ENCODE results near the gene MST1R.
"Not testable (repeated sequence)": the region's sequence is repeated elsewhere in the genome, so short reads cannot be mapped to it uniquely, and the experiment has no call there.

MST1R gene

DNA sequence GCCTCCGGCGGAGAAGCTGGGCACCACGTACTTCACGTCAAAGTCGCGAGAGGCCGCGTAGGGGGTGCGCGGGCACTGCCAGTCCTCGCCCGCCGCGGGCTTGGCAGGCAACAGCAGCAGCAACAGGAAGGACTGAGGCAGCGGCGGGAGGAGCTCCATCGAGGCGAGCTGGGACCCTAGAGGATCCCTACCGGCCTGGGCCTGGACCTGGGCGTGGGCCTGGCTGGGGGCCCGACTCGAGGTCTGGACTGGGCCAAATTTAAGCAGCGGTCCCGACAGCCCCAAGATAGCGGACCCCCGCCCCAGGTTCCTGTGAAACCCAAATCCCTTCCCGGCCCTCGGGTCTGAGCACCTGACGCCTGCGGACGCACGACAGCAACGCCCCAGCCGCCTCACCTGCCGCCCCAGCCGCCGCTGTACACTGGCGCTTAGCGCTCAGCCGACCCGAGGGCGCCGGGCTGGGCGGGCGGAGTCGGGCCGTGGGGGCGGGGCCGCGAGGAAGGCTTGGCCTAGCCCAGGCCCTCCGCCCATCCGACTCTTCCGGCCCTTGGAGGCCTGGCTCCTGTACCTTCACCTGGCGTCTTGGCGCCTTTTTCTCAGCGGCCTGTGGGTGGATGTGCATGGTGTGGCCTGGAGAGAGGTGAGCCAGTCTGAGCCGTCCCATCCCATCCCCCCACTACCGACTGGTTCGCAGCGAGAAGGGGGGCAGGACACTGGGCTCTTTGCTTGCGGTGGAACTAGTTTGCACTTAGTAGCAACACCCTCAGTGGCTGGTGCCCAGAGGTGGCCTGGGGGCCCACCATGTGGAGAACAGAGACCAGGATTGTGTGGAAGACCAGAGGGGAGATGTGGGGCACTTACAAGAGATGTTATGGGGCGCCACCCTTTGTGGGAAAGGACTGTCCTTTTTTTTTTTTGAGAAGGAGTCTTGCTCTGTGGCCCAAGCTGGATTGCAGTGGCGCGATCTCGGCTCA lies at the start of gene MST1R:
Gene MST1R, minus strand, starts transcription at position 423 of the 974 bp plus-strand sequence. Its CDS starts 264 bp downstream, at position 159.
- peak in 1 of 2 experiments; percentile 55 for DNase-seq

DNA sequence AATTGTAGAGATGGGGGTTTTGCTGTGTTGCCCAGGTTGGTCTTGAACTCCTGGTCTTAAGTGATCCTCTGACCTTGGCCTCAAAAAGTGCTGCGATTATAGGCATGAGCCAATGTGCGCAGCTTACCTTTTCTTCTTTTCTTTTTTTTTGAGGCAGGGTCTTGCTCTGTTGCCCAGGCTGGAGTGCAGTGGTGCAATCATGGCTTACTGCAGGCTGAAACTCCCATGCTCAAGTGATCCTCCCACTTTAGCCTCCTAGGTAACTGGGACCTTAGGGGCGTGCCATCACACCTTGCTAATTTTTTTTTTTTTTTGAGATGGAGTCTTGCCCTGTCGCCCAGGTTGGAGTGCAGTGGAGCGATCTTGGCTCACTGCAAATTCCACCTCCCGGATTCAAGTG lies 49.3 kb upstream of the MST1R start:
- DNase-seq, result no peak

DNA sequence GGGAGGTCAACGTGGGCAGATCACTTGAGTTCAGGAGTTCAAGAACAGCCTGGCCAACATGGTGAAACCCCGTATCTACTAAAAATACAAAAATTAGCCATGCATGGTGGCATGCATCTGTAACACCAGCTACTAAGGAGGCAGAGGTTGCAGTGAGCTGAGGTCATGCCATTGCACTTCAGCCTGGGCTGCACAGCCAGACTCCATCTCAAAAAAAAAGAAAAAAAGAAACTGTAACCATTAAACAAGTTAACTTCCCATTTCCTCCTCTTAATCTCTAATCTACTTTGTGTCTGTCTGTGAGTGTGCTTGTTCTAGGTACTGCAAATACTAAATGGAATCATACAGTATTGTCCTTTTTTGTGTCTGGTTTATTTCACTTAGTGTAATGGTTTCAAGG lies 39.0 kb upstream of the MST1R start:
- DNase-seq, result no peak

DNA sequence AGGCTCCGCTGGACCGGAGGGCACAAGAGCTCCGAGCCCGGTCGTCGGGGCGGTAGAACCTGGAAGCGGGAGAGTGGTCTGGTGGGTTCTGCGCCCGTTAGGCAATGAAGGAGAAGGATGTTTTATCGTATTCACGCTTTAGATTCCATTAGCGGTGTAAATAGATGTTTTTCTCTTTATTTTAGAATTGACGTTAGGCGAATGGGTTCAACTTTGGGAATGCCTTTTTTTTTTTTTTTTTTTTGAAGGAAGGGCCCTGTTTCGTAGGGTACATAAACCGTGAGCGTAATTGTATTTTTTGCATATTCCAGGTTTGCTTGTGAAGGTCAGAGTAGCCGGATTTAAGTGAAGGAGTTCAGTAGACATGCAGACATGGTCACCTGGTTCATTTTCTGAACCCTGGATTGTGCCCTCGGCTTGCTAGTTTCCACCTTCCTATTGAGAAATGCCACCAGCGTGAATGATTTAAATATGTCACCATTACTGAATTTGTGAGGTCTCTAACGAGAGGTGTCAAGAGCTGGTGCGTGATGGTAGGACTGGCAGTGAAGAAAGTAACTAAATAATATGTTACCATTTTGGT lies 37.1 kb upstream of the MST1R start:
- DNase-seq, result no peak

DNA sequence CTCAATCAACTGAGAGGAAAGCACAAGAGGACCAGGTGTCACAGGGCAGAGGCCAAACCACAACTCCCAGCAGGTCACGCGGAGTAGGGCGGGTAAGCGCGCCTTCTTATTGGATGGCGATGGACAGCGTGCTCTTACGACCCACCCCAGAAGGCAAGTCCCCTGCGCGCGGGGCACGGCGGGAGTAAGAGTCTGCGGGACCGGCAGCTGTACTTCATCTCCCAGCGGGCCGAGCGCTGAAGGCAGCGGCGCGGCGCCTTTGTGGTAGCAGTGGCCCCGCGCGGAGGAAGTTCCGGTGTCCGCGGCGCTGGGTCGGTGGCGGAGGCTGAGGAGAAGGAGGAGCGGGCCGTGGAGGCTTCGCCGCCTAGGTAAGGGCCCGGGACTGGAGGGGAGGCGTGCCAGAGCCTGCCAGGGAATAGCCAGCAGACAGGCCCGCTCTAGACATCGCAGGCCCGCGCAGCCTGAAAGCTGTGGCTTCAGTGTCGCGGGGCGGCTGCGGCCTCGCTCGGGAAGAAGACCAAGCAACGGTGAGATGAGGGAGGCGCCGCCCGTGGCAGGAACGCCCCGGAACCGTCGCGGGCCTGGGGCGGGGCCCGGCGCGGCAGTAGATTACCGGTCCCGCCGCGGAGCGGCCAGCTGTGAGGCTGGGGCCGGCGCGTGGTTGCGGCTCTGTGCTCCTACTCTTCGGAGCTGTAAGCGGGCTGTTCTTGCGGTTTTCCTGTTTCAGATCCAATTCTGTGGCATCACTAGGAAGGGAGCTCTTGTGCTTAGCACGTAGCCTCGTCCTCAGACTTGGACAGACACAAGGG lies 36.4 kb upstream of the MST1R start, which contains the start of gene RBM6:
Gene RBM6, plus strand, starts transcription at position 293 of the 809 bp plus-strand sequence. CDS start 22,492 bp downstream, outside the sequence.
- peak; percentile 83 to 93 for DNase-seq

DNA sequence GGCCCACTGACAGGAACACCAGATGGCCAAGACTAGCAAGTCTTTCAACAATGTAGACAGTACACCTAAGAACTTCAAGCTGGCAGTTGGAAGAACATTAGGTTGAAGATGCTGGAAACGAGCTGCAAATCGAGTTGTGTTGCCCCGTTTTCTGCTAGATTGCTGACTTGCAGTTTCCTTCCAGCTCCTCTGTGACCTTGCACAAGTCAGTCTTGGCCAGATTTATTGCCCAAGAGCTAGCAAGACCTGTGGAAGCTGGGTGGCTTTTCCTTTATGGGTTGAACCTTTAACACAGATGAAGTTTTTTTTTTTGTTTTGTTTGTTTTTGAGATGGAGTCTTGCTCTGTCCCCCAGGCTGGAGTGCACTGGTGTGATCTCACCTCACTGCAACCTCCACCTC lies 33.4 kb upstream of the MST1R start:
- DNase-seq, result no peak

DNA sequence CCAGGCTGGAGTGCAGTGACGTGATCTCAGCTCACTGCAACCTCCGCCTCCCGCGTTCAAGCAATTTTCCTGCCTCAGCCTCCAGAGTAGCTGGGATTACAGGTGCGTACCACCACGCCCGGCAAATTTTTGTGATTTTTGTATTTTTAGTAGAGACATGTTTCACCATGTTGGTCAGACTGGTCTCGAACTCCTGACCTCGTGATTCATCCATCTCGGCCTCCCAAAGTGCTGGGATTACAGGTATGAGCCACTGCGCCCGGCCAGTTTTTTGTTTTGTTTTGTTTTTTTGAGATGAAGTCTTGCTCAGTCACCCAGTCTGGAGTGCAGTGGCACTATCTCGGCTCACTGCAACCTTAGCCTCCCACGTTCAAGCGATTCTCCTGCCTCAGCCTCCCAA lies 28.6 kb upstream of the MST1R start:
- not testable (repeated sequence) for DNase-seq

DNA sequence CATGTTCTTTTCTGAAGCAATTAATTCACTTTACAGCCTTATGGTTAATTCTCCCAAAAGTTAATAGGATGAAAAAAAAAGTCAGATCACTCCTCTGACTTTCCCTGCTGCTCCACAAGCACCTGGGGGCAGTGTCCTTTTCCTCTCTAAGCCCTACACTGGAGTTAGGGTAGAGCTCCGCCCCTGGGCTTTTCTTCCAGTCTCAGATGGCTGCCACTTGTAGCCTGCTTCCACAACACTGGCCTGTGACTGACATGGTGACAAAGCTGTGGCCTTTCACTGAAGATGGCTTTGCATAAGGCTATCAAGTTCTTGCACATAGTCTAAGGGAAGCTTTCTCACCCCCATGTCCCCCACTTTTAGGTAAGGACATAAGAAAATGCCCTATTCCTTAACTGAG lies 27.2 kb upstream of the MST1R start:
- DNase-seq, result peak in 1 of 2 experiments; percentile 8

DNA sequence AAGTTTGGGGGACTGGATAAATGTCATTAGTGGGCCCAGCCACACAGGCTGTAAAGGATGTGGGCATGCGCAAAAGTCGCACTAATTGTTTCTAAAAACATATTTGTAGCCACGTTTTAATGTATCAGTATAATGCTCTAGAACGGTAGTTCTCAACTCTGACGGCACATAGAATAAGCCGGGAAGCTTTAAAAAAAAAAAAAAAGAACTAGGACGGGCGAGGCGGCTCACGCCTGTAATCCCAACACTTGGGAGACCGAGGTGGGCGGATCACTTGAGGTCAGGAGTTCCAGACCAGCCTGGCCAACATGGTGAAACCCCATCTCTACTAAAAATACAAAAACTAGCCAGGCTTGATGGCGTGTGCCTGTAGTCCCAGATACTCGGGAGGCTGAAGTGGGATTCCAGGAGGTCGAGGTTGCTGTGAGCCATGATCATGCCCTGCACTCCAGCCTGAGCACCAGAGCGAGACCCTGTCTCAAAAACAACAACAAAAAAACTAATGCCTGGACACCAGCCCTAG lies 26.6 kb upstream of the MST1R start:
- no peak for DNase-seq

DNA sequence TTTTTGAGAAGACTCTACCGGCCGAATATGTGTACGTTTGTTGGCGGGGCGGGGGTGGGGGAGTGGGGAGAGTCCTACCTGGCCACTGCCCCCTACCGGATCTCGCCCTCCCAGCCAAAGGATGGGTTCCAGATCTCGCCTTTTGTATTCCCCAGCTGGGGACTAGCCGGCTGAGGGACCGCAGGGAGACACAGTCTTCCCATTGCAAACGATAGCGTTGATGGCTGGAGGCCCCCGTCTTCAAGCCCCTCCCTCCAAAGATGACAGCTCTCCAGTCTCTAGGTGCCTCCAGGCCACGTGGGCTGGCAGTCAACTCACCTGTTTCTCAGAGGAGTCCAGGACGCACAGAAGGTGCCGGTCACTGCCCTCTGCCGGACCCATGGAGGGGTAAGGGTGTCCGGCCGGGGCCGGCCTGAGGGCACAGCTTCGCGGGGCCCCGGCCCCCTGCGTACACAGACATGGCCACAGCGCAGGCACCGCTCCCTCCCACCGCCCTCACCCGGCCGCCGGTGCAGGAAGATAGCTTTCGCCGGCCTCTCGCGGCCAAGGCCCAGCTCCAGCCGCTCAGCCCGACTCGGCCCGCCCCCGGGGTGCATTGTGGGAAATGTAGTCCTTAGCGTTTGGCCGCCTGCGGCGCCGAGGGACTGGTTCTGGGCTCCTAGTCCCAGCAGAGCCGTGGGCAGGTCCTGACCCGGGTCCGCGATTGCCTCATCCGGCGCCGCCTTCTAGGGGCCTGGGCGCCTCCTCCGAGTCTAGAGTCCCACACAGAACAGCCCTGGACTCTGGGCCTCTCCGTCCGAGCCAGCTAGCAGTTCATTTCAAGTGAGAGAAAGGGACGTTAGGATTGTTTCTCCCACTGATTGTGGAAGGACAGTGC lies 25.9 kb upstream of the MST1R start, which contains the start of gene MON1A:
Gene MON1A, minus strand, starts transcription at position 521 of the 877 bp plus-strand sequence. CDS start 16,465 bp downstream, outside the sequence.
- DNase-seq, result peak; percentile 36 to 69

DNA sequence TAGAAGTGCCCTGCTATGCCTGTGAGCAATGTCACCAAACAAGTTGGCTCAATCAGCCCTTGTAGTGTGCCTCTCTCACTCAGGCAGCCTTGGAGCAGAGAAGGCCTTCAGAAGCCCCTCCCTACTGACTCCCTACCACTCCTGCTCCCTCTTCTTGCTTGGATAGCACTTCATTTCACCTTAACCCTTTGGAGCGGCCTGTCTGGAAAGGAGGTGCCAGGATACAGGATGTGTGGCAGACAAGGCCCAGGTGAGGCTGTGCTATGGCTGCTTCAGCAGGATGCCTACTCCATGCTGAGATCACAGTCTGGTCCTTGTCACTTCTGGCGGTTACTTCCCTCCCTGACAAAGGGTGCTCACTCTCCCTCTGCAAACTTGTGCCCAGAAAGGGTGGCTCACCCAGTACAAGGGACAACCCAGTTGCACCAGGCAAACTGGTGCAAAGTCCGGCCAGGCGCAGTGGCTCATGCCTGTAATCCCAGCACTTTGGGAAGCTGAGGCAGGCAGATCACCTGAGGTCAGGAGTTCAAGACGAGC lies 24.9 kb upstream of the MST1R start:
- no peak for DNase-seq

DNA sequence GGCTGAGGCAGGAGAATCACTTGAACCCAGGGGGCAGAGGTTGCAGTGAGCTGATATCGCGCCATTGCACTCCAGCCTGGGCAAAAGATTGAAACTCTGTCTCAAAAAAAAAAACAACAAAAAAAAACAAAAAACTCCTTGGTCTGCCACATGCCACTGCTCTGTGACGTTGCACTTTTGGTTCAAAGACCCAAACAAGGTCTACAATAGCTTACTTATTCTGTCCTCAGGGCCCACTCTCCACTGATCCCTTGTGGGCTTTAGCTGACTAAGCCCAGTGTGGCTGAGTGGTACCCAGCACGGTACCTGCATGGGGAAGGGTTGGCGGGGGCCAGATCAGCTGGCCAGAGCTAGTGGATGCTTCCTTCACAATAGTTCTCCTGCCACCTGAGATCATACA lies 24.1 kb upstream of the MST1R start:
- DNase-seq, result no peak

DNA sequence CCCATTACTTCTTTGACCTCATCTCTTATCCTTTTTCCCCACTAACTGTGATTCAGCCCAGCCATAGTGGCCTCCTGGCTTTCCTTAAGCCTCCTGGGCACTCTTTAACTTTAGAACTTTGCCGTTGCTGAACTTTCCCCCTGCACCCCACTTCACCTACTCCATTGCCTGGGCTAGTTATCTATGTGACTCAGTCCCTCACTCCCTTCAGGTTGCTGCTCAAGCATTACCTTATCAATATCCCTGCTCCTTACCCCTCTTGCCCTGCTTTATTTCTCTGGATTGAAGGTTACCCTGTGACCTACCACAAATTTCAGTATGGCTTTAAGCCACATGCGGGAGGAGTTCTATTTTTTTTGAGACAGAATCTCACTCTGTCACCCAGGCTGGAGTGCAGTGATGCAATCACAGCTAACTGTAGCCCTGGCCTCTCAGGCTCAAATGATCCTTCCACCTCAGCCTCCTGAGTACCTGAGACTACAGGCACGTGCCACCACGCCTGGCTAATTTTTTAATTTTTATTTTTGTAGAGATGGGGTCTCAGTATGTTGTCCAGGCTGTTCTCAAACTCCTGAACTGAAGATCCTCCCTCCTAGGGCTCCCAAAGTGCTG lies 22.6 kb upstream of the MST1R start:
- DNase-seq, result no peak

DNA sequence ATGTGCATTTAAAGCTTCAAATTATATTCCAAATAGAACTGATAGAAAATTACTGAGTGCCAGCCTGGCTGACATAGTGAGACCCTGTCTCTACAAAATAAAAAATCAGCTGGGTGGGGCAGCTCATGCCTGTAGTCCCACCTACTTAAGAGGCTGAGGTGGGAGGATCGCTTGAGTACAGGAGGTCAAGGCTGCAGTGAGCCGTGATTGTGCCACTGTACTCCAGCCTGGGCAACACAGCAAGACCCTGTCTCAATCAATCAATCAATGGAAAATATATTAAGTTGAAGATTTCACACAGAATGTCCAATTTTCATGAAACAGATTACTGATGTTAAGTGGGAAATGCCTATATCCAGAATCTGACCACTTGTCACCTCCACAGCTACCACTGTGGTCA lies 21.8 kb upstream of the MST1R start:
- DNase-seq, result no peak

DNA sequence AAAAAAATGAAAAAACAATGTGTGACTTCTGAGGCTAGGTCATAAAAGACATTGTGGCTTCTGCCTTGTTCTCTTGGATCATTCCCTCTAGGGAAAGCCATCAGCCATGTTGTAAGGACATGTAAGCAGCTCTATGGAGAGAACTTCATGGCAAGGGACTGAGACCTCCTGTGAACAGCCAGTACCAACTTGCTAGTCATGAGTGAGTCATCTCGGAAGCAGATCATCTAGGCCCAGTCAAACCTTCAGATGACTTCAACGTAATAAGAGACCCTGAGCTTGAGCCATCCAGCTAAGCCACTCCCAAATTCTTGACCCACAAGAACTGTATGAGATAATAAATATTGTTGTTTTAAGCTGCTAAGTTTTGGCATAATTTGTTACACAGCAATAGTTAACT lies 21.0 kb upstream of the MST1R start:
- DNase-seq, result no peak

DNA sequence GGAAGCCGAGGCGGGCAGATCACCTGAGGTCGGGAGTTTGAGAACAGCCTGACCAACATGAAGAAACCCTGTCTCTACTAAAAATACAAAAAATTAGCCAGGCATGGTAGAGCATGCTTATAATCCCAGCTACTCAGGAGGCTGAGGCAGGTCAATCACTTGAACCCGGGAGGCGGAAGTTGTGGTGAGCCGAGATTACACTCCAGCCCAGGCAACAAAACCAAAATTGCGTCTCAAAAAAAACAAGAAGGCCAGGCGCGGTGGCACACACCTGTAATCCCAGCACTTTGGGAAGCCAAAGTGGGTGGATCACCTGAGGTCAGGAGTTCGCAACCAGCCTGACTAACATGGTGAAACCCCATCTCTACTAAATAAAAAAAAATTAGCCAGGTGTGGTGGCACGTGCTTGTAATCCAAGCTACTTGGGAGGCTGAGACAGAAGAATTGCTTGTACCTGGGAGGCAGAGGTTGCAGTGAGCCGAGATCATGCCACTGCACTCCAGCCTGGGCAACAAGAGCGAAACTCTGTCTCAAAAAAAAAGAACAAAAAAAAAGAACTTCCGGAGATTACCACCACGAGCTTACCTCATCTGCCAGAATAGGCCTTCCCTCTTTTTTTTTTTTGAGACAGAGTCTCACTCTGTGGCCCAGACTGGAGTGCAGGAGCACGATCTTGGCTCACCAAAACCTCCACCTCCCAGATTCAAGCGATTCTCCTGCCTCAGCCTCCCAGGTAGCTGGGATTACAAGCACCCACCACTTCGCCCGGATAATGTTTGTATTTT lies 14.3 kb upstream of the MST1R start:
- not testable (repeated sequence) for DNase-seq

DNA sequence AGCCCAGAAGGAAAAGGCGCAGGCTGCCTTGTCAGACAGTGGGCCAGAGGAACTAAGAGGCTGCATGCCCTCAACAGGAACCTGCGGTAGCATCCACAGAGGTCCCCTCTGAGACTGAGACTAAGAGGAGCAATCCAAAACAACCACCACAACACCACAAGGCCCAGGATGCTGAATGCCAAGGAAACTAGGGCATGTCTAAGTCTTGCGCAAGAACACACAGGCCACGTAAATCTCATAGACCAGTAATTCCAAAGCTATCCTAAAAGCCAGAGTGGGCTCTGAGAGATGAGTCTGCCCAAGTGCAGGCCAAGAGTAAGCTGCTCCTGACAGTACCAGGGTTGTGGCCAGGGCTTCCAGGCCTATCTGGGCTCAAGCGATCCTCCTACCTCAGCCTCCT lies 13.0 kb upstream of the MST1R start:
- DNase-seq, result no peak

DNA sequence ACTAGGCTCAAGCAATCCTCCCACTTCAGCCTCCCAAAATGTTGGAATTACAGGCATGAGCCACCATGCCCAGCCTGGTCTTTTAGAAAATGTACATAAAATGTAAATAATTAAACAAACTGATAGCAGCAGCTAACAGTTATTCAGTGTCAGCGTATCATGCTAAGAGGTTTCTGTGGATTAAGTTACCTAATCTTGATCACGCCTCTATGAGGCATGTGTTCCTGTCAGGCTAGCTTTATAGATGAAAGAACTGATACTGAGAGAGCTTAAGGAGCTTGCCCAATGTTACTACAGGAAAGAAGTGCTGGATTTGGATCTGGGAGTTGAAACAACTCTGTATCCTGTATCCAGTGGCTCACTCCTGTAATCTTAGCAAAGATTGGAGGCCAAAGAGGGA lies 11.2 kb upstream of the MST1R start:
- no peak for DNase-seq

DNA sequence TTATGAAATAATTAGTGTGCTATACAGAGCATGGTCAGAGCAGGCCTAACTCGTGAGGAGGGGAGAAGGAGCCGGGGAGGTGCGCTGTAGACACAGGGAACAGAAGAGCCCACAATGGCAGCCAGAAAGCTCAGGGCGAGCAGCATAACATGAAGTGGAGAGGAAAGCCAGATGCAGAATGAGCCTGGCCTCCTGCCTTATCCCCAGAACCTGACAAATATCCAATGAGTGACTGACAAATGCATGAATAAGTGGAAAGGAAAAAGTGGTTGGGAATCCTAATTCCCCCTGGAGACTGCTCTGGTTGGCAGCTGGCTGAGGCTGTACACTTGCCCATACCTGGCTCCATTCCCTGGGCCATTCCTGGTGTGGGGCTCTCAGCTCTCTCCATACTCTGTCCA lies 9.2 kb upstream of the MST1R start:
- DNase-seq, result no peak

DNA sequence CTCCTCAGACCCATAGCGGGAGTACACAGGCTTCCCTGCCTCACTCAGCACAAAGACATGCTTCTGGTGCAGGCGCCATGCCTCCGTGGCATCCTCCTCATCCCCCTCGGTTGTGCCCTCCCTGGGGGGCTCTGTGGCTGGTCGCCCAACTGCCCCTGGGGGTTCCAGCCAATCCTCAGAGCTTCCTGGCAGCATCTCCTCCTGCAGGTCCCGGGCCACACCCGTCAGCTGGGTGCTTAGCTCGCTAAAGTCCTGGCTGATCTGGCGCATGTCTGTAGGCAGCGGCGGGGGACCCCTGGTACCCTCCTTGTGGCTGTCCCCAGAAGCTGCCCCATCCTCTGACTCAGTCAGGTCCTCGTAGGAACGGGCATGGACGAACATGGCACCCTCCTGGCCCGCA lies 7.9 kb upstream of the MST1R start:
- DNase-seq, result no peak

Measured in SW 1271 (cell line).